Trophoblast cell (in vitro differentiated cells and primary cell): ENCODE results near the gene PRR23E.

Experiments used
- DNase-seq, 2 donors: peaks; one replicate each; pipeline ENCODE4 v3.0.0-alpha.2; 2016
- H2AFZ ChIP-seq: 2 replicates; pipeline ENCODE4 v1.6.1; 2013; ENCODE audit warnings: low read length, moderate library complexity, mild to moderate bottlenecking; ENCODE audit not compliant: insufficient read depth, poor library complexity
- H2AK5ac ChIP-seq: 2 replicates; pipeline ENCODE4 v1.6.1; 2013; ENCODE audit warnings: mild to moderate bottlenecking, low read length
- H2BK120ac ChIP-seq: 2 replicates; pipeline ENCODE4 v1.6.1; 2013; ENCODE audit warnings: low read length, mild to moderate bottlenecking, moderate library complexity; ENCODE audit not compliant: insufficient read depth, poor library complexity
- H2BK12ac ChIP-seq: 2 replicates; pipeline ENCODE4 v1.6.1; 2013; ENCODE audit warnings: mild to moderate bottlenecking, low read length, moderate library complexity
- H2BK5ac ChIP-seq: 2 replicates; pipeline ENCODE4 v1.6.1; 2013; ENCODE audit warnings: low read length, low read depth, moderate library complexity, mild to moderate bottlenecking; ENCODE audit not compliant: poor library complexity
- H3K14ac ChIP-seq: 2 replicates; pipeline ENCODE4 v1.6.1; 2013; ENCODE audit warnings: mild to moderate bottlenecking, low read length
- H3K18ac ChIP-seq: 2 replicates; pipeline ENCODE4 v1.6.1; 2013; ENCODE audit warnings: mild to moderate bottlenecking, low read length
- H3K23ac ChIP-seq: 2 replicates; pipeline ENCODE4 v1.6.1; 2013; ENCODE audit warnings: low read length
- H3K27ac ChIP-seq: 2 replicates; pipeline ENCODE4 v1.5.1; 2013; ENCODE audit warnings: low read depth, mild to moderate bottlenecking, inconsistent platforms, low read length, moderate library complexity
- H3K27me3 ChIP-seq: 2 replicates; pipeline ENCODE4 v1.6.1; 2013; ENCODE audit warnings: inconsistent platforms, mild to moderate bottlenecking, low read length, moderate library complexity; ENCODE audit not compliant: insufficient read depth
- H3K36me3 ChIP-seq, 2 experiments: 1 replicate in 1 of 2; 2 replicates in 1 of 2; pipeline ENCODE4 v1.6.1; 2013; ENCODE audit warnings: low read length in 2 of 2, mild to moderate bottlenecking in 2 of 2, moderate library complexity in 1 of 2; ENCODE audit not compliant: insufficient read depth in 2 of 2, control insufficient read depth in 1 of 2
- H3K4ac ChIP-seq: 2 replicates; pipeline ENCODE4 v1.6.1; 2013; ENCODE audit warnings: low read depth, mild to moderate bottlenecking, low read length, moderate library complexity
- H3K4me1 ChIP-seq, 2 experiments: 1 replicate in 1 of 2; 2 replicates in 1 of 2; pipeline ENCODE4 v1.6.1; 2013; ENCODE audit warnings: low read length in 2 of 2, mild to moderate bottlenecking in 2 of 2, moderate library complexity in 1 of 2; ENCODE audit not compliant: insufficient read depth in 2 of 2, control insufficient read depth in 1 of 2
- H3K4me2 ChIP-seq: 2 replicates; pipeline ENCODE4 v1.6.1; 2013; ENCODE audit warnings: inconsistent platforms, mild to moderate bottlenecking, low read length, moderate library complexity
- H3K4me3 ChIP-seq: 2 replicates; pipeline ENCODE4 v1.5.1; 2013; ENCODE audit warnings: mild to moderate bottlenecking, low read depth, low read length, inconsistent platforms
- H3K79me1 ChIP-seq: one replicate; pipeline ENCODE4 v1.6.1; 2013; ENCODE audit warnings: low read length
- H3K79me2 ChIP-seq: 2 replicates; pipeline ENCODE4 v1.6.1; 2013; ENCODE audit warnings: low read length, mild to moderate bottlenecking; ENCODE audit not compliant: control insufficient read depth, insufficient read depth, poor library complexity
- H3K9ac ChIP-seq: 2 replicates; pipeline ENCODE4 v1.6.1; 2013; ENCODE audit warnings: mild to moderate bottlenecking, low read length
- H3K9me3 ChIP-seq: 2 replicates; pipeline ENCODE4 v1.6.1; 2013; ENCODE audit warnings: low read depth, mild to moderate bottlenecking, control low read depth, inconsistent platforms, low read length; ENCODE audit not compliant: insufficient read depth
- H4K12ac ChIP-seq: 2 replicates; pipeline ENCODE4 v1.6.1; 2013; ENCODE audit warnings: low read depth, mild to moderate bottlenecking, low read length, moderate library complexity
- H4K8ac ChIP-seq: 2 replicates; pipeline ENCODE4 v1.6.1; 2013; ENCODE audit warnings: low read depth, mild to moderate bottlenecking, low read length, moderate library complexity
- H4K91ac ChIP-seq: one replicate; pipeline ENCODE4 v1.6.1; 2013; ENCODE audit warnings: low read depth, mild to moderate bottlenecking, low read length, moderate library complexity
- WGBS: extraction: QIAGEN DNeasy Blood & Tissue Kit; methylation state at CpG from one replicate; pipeline ENCODE4 v1.1.7; 2013; ENCODE audit warnings: missing lambda C conversion rate; ENCODE audit not compliant: insufficient read length, insufficient coverage; ENCODE audit errors: extremely low coverage; 5-methylcytosine and 5-hydroxymethylcytosine counted together

The PRR23E gene

DNA sequence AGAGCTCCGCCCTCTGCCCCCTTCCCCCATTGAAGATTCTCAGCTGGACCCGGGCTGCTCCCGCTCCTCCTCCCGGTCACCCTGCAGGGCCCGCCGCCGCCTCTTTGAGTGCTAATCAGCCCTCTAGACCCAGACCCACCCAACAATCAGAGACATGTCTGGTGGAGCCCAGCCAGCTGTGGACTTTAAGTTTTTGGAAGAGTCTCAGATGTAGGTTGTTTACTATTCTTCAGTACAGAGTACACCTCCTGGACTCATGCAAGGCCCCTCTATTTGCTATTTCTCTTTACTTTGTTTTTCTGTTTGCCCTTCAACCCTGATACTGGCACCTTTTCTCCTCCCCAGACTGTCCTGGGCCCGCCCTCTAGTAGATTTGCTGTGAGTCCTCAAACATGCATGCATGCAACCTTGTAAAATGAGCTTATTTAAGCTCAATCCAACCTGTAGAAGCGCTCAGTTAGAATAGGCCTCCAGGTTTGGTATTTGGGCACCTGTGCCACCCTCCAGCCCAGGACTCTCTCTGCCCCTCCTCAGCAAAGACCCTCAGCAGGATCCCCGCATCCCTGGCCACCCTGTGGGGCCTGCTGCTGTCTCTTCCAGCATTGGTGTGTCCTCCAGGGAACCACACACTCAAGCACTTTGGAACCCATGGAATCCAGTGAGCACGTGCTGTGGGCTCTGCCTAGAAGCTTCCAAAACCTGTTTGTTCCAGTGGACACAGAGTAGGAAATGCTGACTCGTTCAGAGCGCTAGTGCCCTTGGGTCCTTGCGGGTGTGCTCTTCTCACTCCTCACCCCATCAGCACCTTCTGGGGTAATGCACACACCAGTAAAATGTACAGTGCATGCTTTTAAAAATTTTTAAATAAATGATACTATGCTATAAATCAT lies 4.6 kb downstream of the PRR23E start:
- Histone ChIP-seq H3K79me2 (no peaks in the 10 kb centered on the region), H3K9ac (no peak overlapping the region), H3K4me2 (no peak overlapping the region), H2AK5ac (no peak overlapping the region), H4K8ac (no peak overlapping the region), H2BK5ac (no peak overlapping the region), H2BK12ac (no peak overlapping the region), H3K4me1 (no peaks in the 10 kb centered on the region), H3K79me1 (no peaks in the 10 kb centered on the region), H3K36me3 (no peaks in the 10 kb centered on the region), H3K14ac (no peak overlapping the region), H2AFZ (no peak overlapping the region), H3K9me3 (no peaks in the 10 kb centered on the region), H3K4me3 (no peak overlapping the region), H3K27me3 (no peaks in the 10 kb centered on the region), H3K27ac (no peak overlapping the region), H3K4ac (no peak overlapping the region), H4K91ac (no peak overlapping the region), H2BK120ac (no peak overlapping the region), H3K18ac (no peak overlapping the region), H4K12ac (no peak overlapping the region), H3K23ac (no peak overlapping the region)
- no CpG with 5 or more reads among the region's 14 CpGs for WGBS
- DNase-seq = no peak

DNA sequence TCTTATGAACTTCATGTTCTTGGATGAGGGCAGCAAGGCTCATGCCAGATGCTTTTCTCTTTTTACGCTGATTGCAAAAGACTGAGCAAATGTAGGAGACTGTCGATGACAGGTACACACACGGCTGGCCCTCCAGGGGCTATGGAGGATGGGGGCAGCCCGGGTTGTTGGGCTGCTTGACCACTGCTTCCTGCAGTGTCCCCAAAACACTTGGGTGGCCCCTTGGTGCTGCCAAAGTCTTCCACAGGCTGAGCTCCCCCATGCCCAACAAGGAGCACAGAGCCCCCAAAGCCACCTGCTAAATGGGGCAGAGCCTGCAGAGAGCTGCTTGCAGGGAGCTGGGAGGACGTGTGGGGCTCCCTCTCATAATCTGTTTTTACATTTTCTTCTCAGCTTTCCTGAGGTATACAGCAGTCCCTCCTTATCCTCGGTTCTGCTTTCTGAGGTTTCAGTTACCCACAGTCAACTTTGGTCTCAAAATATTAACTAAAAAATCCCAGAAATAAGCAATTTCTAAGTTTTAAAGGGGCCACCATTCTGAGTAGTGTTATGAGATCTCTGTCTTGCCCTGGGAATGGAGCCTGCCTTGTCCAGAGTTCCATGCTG lies 7.3 kb downstream of the PRR23E start:
- no peak overlapping the region for H2BK120ac ChIP-seq
- H3K79me1 ChIP-seq = no peaks in the 10 kb centered on the region
- no peak overlapping the region for H3K18ac ChIP-seq
- H2AFZ ChIP-seq = no peak overlapping the region
- no peaks in the 10 kb centered on the region for H3K4me1 ChIP-seq
- no peak overlapping the region for H2BK5ac ChIP-seq
- no peak overlapping the region for H3K27ac ChIP-seq
- DNase-seq = no peak
- no peak overlapping the region for H3K4me2 ChIP-seq
- no CpG with 5 or more reads among the region's 6 CpGs for WGBS
- H4K12ac ChIP-seq = no peak overlapping the region
- H3K23ac ChIP-seq = no peak overlapping the region
- H3K79me2 ChIP-seq = no peaks in the 10 kb centered on the region
- H4K91ac ChIP-seq = no peak overlapping the region
- H2AK5ac ChIP-seq = no peak overlapping the region
- H3K9ac ChIP-seq = no peak overlapping the region
- H3K36me3 ChIP-seq = no peaks in the 10 kb centered on the region
- no peak overlapping the region for H3K4me3 ChIP-seq
- no peak overlapping the region for H3K14ac ChIP-seq
- no peaks in the 10 kb centered on the region for H3K27me3 ChIP-seq
- H2BK12ac ChIP-seq = no peak overlapping the region
- no peak overlapping the region for H4K8ac ChIP-seq
- no peaks in the 10 kb centered on the region for H3K9me3 ChIP-seq
- no peak overlapping the region for H3K4ac ChIP-seq

DNA sequence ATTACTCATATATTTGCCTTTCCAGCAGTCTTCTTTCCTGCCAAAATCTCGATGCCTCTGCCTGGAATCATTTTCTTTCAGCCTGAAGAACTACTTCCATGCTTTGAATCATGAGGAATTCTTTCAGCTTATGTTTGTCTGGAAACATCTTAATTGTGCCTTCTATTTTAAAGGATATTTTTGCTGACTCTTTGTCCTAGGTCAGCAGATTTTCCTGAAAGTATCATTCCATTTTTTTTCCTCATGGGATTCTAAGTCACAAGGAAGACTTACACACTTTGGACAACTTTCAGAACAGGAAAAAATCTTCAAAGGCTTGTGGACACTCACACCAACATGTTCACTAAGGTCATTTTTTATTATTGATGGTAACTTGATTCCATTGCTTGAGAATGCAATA lies 10.1 kb downstream of the PRR23E start:
- Histone ChIP-seq H3K27me3 (no peaks in the 10 kb centered on the region), H3K14ac (no peak overlapping the region), H2AK5ac (no peak overlapping the region), H3K9ac (no peak overlapping the region), H2BK5ac (no peak overlapping the region), H4K12ac (no peak overlapping the region), H2BK120ac (no peak overlapping the region), H3K23ac (no peak overlapping the region), H4K91ac (no peak overlapping the region), H3K4me2 (no peak overlapping the region), H3K9me3 (no peaks in the 10 kb centered on the region), H4K8ac (no peak overlapping the region), H3K18ac (no peak overlapping the region), H3K4me3 (no peak overlapping the region), H3K4ac (no peak overlapping the region), H3K79me2 (no peaks in the 10 kb centered on the region), H3K36me3 (no peaks in the 10 kb centered on the region), H2BK12ac (no peak overlapping the region), H2AFZ (no peak overlapping the region), H3K27ac (no peak overlapping the region), H3K79me1 (no peaks in the 10 kb centered on the region), H3K4me1 (no peaks in the 10 kb centered on the region)
- WGBS = no CpG with 5 or more reads among the region's 1 CpG
- no peak for DNase-seq

DNA sequence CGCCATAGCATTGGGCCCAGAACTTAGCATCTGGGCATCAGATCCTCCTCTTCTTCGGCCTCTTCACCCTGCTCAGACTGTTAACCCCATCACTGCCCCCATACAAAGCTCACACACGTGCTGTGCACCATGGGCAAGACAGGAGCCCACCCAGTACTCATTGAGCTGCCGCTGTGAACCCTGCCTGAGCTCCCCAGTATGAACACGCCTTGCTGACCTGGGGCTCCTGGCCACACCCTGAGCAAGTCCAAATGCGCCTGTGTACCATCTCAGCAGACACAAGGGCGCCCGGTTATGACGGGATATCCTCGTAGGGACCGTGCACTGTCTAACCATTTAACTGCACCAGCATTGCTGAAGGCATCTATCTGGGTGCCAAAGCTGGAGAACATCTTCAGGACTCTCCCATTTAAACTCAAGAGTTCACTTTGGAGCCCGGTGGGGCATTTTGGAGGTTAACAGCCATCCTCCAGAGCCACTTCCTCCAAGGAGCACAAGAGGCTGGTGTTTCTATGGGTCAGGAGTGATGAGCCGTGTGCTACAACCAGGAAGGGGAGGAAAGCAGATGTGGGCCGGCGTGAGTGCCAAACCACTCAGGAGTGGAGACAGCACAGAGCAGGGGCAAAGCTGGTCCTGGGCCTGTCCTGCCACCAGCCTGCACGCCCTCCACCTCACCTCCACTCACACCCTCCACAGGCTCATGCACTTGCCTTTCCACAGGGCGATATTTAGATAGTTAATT lies 12.1 kb downstream of the PRR23E start:
- H3K27ac ChIP-seq = no peak overlapping the region
- H3K79me1 ChIP-seq = no peaks in the 10 kb centered on the region
- H3K4ac ChIP-seq = no peak overlapping the region
- no peak for DNase-seq
- no peaks in the 10 kb centered on the region for H3K79me2 ChIP-seq
- no peaks in the 10 kb centered on the region for H3K9me3 ChIP-seq
- no peak overlapping the region for H3K23ac ChIP-seq
- no peaks in the 10 kb centered on the region for H3K27me3 ChIP-seq
- H4K8ac ChIP-seq = no peak overlapping the region
- H3K4me1 ChIP-seq = no peaks in the 10 kb centered on the region
- no peak overlapping the region for H2BK120ac ChIP-seq
- no peak overlapping the region for H3K18ac ChIP-seq
- no peaks in the 10 kb centered on the region for H3K36me3 ChIP-seq
- H4K91ac ChIP-seq = no peak overlapping the region
- H3K4me2 ChIP-seq = no peak overlapping the region
- H3K9ac ChIP-seq = no peak overlapping the region
- no CpG with 5 or more reads among the region's 17 CpGs for WGBS
- H2BK5ac ChIP-seq = no peak overlapping the region
- no peak overlapping the region for H3K14ac ChIP-seq
- no peak overlapping the region for H2BK12ac ChIP-seq
- no peak overlapping the region for H2AFZ ChIP-seq
- no peak overlapping the region for H4K12ac ChIP-seq
- H2AK5ac ChIP-seq = no peak overlapping the region
- H3K4me3 ChIP-seq = peak overlapping the region; percentile 30
